Endothelial cell of umbilical vein (primary cell): ENCODE results near the gene PFDN1. TPM values are rescaled to one million over a fixed set of nuclear protein-coding genes. Genes with fewer than 3 reads are reported as not detected.

Source experiments
- BruUV-seq: library from RNA; stranded (reverse); fragments of 400-500 nt; replicated peaks from 2 replicates; lab custom pipeline; 2021; lab: Mats Ljungman, UMichigan
- CTCF ChIA-PET: fragments of 300-600, 350-600 bp; sonication (Branson Sonifier 250); formaldehyde crosslinking; loops from one replicate; lab custom pipeline; 2021; ENCODE audit warnings: antibody characterized with exemption, inconsistent platforms; lab: Charles Lee
- POLR2A ChIA-PET: fragments of 300-600, 350-600 bp; sonication (Branson Sonifier 250); formaldehyde crosslinking; loops from one replicate; lab custom pipeline; 2021; ENCODE audit warnings: antibody characterized with exemption, inconsistent platforms; lab: Charles Lee
- DNase-seq: peaks from one replicate; pipeline ENCODE4 v3.0.0-alpha.2; 2011; ENCODE audit warnings: low read depth, low spot score
- FAIRE-seq: peaks from 2 replicates; lab custom pipeline; 2011; peaks lifted over from hg19 to GRCh38; lab: Jason Lieb, UNC
- H2AFZ ChIP-seq: 2 replicates; pipeline ENCODE4 v1.6.0; 2012; ENCODE audit warnings: low read depth, low read length, control low read depth, inconsistent platforms
- H3K27ac ChIP-seq: 2 replicates; pipeline ENCODE4 v1.5.1; 2011; ENCODE audit warnings: low read depth, mild to moderate bottlenecking, control low read depth, low read length, moderate library complexity; ENCODE audit not compliant: insufficient read depth
- H3K27me3 ChIP-seq, 2 experiments: 2 replicates each; pipeline versions ENCODE4 v1.6.0 to v1.6.1; 2011; ENCODE audit warnings: low read length in 2 of 2, mixed read lengths in 1 of 2; ENCODE audit not compliant: control insufficient read depth in 2 of 2, insufficient read depth in 2 of 2
- H3K36me3 ChIP-seq, 2 experiments: 2 replicates in 1 of 2; 3 replicates in 1 of 2; pipeline ENCODE4 v1.5.1; 2011; ENCODE audit warnings: low read length in 2 of 2, mild to moderate bottlenecking in 1 of 2, moderate library complexity in 1 of 2; ENCODE audit not compliant: control insufficient read depth in 2 of 2, insufficient read depth in 2 of 2; ENCODE audit errors: extremely low read depth in 1 of 2
- H3K4me1 ChIP-seq: 3 replicates; pipeline ENCODE4 v1.5.1; 2011; ENCODE audit warnings: mild to moderate bottlenecking, low read length; ENCODE audit not compliant: control insufficient read depth, insufficient read depth; ENCODE audit errors: extremely low read depth
- H3K4me2 ChIP-seq: 2 replicates; pipeline ENCODE4 v1.6.1; 2011; ENCODE audit warnings: low read length, control low read depth, mixed read lengths; ENCODE audit not compliant: insufficient read depth
- H3K4me3 ChIP-seq, 3 experiments: fragments of 200-600 bp in 1 of 3; sonication (generic), shearing (Covaris generic) in 1 of 3; replicated peaks in 1 of 3; 2 replicates each; pipeline ENCODE4 v1.5.1; 2011 to 2016; ENCODE audit warnings: control low read depth in 3 of 3, low read length in 3 of 3, mild to moderate bottlenecking in 2 of 3, inconsistent platforms in 1 of 3, low read depth in 1 of 3, moderate library complexity in 1 of 3; ENCODE audit not compliant: insufficient read depth in 1 of 3
- H3K79me2 ChIP-seq: 2 replicates; pipeline ENCODE4 v1.6.0; 2012; ENCODE audit warnings: low read length, inconsistent platforms; ENCODE audit not compliant: control insufficient read depth, insufficient read depth
- H3K9ac ChIP-seq: replicated peaks from 2 replicates; pipeline ENCODE3; 2011; ENCODE audit warnings: low read length, control low read depth; ENCODE audit not compliant: insufficient read depth; ENCODE audit errors: extremely low read depth
- H3K9me1 ChIP-seq: replicated peaks from 3 replicates; pipeline ENCODE4 v1.6.0; 2011; ENCODE audit warnings: mild to moderate bottlenecking, low read length; ENCODE audit not compliant: control insufficient read depth, insufficient read depth; ENCODE audit errors: extremely low read depth
- H3K9me3 ChIP-seq: replicated peaks from 2 replicates; pipeline ENCODE4 v1.5.1; 2012; ENCODE audit warnings: low read length, inconsistent platforms; ENCODE audit not compliant: control insufficient read depth, insufficient read depth
- H4K20me1 ChIP-seq: replicated peaks from 2 replicates; pipeline ENCODE3; 2011; ENCODE audit warnings: mild to moderate bottlenecking, low read length; ENCODE audit not compliant: control insufficient read depth, insufficient read depth; ENCODE audit errors: extremely low read depth
- POLR2A ChIP-seq: IDR thresholded peaks from 2 replicates; pipeline ENCODE4 v1.6.1; 2012; ENCODE audit warnings: low read depth, mild to moderate bottlenecking, control low read depth, low read length
- POLR2AphosphoS5 ChIP-seq: IDR thresholded peaks from 2 replicates; pipeline ENCODE4 v1.6.1; 2012; ENCODE audit warnings: low read depth, mild to moderate bottlenecking, control low read depth, low read length, moderate library complexity; ENCODE audit not compliant: insufficient read depth
- dilution Hi-C: fragments of 300-500 bp; cut with MboI; formaldehyde crosslinking; loops from one replicate; pipeline ENCODE4 v1.15.0; 2019; ENCODE audit warnings: low sequenced_read_pairs; ENCODE audit not compliant: extremely low pct_ligation_motif_present
- intact Hi-C: fragments of 100-400 bp; cut with micrococcal nuclease; formaldehyde crosslinking; loops from one replicate; pipeline ENCODE4 v1.10.0; 2022
- polyA plus RNA-seq, 4 experiments: library from polyadenylated mRNA; depleted of rRNA in 3 of 4; stranded (reverse) in 3 of 4; unstranded in 1 of 4; fragments of >200 nt; gene quantifications; 2 replicates each; pipeline versions ENCODE4 v1.2.1 to v1.2.3, GENCODE V29; 2011 to 2012; ENCODE audit warnings: missing spikeins in 1 of 4
- total RNA-seq: library from RNA; stranded (reverse); gene quantifications from 2 replicates; pipeline ENCODE4 v1.2.3, GENCODE V29; 2021
- TF ChIP-seq, protein P1 (sequence below): IDR thresholded peaks from 2 replicates; pipeline ENCODE4 v1.6.1; 2011; ENCODE audit not compliant: insufficient read depth, insufficient read length
- TF ChIP-seq, protein P2 (sequence below), 2 donors: IDR thresholded peaks; 1 replicate in 1 of 2; 2 replicates in 1 of 2; pipeline ENCODE4 v1.5.1; 2011; ENCODE audit warnings: low read length in 2 of 2, mild to moderate bottlenecking in 2 of 2, moderate library complexity in 2 of 2, control low read depth in 1 of 2, inconsistent platforms in 1 of 2, low read depth in 1 of 2; ENCODE audit not compliant: insufficient read depth in 1 of 2; ENCODE audit errors: extremely low read depth in 1 of 2

PFDN1 gene
- total and polyA plus RNA-seq, 2 donors (not counting 3 experiments of a cell fraction or from before 2014, with no cell fraction given), result 107 to 158 TPM

DNA sequence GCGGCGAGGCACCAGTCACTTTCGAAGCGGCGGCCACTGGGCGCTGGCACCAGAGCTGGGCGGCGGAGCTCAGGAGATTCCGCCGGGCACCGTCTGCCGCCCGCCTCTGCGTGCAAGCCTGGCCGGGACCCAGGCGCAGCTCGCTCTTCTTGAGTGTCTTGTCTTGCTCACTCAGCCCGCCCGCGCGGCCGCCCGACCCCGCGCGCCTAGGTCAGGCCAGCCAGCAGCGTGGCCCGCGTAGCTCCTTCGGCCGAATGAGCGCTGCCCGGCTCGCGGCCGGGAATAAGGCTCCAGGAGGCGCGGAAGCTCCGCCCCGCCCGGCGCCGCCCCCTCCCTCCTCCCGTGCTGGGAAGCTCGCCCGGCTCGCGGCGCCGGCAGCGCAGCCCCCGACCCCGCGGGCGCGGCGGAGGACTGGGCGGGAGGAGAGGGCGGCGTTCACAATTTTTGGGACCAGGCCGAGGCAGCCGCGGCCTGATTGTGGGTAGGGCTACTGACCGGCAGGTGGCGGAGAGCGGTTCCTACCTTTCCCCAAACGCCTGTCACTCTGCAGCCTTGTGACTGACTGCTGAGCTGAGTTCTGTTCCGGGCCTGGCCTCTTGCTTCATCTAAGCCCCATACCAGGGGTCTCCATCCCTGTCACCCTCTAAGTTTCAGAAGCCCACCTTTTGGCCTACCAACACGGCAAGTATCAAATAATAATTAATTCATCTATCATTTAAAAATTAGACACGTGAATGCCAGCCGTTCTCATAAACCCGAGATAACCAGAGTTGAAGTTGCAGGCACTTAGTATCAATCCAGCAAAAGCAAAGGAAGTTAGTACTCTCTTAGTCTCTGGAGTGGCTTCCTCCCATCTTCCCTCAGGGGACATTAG lies 43.7 kb upstream of the PFDN1 start, which contains the start of gene HBEGF:
Gene HBEGF, minus strand, starts transcription at position 256 of the 874 bp plus-strand sequence. CDS start 275 bp downstream, outside the sequence.
- peak; percentile 83 for FAIRE-seq
- TF ChIP-seq, protein P1, sequence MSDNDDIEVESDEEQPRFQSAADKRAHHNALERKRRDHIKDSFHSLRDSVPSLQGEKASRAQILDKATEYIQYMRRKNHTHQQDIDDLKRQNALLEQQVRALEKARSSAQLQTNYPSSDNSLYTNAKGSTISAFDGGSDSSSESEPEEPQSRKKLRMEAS, result no peak
- peak; percentile 98 for TF ChIP-seq POLR2A
- TF ChIP-seq, protein P2, sequence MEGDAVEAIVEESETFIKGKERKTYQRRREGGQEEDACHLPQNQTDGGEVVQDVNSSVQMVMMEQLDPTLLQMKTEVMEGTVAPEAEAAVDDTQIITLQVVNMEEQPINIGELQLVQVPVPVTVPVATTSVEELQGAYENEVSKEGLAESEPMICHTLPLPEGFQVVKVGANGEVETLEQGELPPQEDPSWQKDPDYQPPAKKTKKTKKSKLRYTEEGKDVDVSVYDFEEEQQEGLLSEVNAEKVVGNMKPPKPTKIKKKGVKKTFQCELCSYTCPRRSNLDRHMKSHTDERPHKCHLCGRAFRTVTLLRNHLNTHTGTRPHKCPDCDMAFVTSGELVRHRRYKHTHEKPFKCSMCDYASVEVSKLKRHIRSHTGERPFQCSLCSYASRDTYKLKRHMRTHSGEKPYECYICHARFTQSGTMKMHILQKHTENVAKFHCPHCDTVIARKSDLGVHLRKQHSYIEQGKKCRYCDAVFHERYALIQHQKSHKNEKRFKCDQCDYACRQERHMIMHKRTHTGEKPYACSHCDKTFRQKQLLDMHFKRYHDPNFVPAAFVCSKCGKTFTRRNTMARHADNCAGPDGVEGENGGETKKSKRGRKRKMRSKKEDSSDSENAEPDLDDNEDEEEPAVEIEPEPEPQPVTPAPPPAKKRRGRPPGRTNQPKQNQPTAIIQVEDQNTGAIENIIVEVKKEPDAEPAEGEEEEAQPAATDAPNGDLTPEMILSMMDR (IDR thresholded peaks at IDR 0.05; ENCODE audit: extremely low read depth in 1 of 2, insufficient read depth in 1 of 2, low read depth in 1 of 2, low read length in 2 of 2), result peak; percentile 21 to 41
- peak; percentile 99 for TF ChIP-seq POLR2AphosphoS5
- Histone ChIP-seq H3K4me3 (peak within 1 kb of the TSS; percentile 72 to 86 (median 81)), H3K79me2 (peaks cover 45% of the 10 kb centered on the region), H3K9me3 (no peaks in the 10 kb centered on the region), H3K27me3 (no peaks in the 10 kb centered on the region), H3K4me1 (peaks cover 54% of the 10 kb centered on the region), H2AFZ (peak within 1 kb of the TSS; percentile 85), H3K9ac (peak within 1 kb of the TSS; percentile 85), H3K4me2 (peak within 1 kb of the TSS; percentile 92), H3K27ac (peak within 1 kb of the TSS; percentile 81), H3K9me1 (no peaks in the 10 kb centered on the region), H4K20me1 (no peaks in the 10 kb centered on the region), H3K36me3 (peaks cover 3 to 6% of the 10 kb centered on the region in 2 experiments)
- intact Hi-C loops, result loop anchor here (1.0 kb wide), 6 partner anchors 23 to 102 kb away; partner anchors contain the start of gene PFDN1
- CTCF ChIA-PET, result interaction anchor here (0.8 to 16.7 kb wide), 42 partner anchors 8 to 559 kb away, joined by 3 to 1214 read pairs (median 5); partner anchors contain the start of gene PFDN1
- POLR2A ChIA-PET, result interaction anchor here (0.6 to 3.5 kb wide), 27 partner anchors 8 to 301 kb away, joined by 3 to 112 read pairs (median 6); partner anchors contain the start of genes ANKHD1, IK, NDUFA2 and PFDN1
- peak; percentile 84 for DNase-seq
- TSS peak; percentile 3 for BruUV-seq
- dilution Hi-C loops, result no loop called here
